Esophagus muscularis mucosa (tissue), 3 donors: ENCODE results near the gene LTA.

ENCODE experiments used
- POLR2A ChIP-seq: fragments of 450-650 bp; IDR thresholded peaks from one replicate; pipeline ENCODE4 v1.6.1; 2017; ENCODE audit warnings: antibody characterized with exemption, moderate library complexity, mild to moderate bottlenecking, low read depth
- TF ChIP-seq, protein P1 (sequence below), 3 experiments: fragments of 200-600 bp in 2 of 3; fragments of 450-650 bp in 1 of 3; sonication (generic) in 2 of 3; IDR thresholded peaks; one replicate each; pipeline ENCODE4 v1.5.1; 2017 to 2019; ENCODE audit warnings: antibody characterized with exemption in 3 of 3, mild to moderate bottlenecking in 2 of 3, moderate library complexity in 1 of 3

DNA sequence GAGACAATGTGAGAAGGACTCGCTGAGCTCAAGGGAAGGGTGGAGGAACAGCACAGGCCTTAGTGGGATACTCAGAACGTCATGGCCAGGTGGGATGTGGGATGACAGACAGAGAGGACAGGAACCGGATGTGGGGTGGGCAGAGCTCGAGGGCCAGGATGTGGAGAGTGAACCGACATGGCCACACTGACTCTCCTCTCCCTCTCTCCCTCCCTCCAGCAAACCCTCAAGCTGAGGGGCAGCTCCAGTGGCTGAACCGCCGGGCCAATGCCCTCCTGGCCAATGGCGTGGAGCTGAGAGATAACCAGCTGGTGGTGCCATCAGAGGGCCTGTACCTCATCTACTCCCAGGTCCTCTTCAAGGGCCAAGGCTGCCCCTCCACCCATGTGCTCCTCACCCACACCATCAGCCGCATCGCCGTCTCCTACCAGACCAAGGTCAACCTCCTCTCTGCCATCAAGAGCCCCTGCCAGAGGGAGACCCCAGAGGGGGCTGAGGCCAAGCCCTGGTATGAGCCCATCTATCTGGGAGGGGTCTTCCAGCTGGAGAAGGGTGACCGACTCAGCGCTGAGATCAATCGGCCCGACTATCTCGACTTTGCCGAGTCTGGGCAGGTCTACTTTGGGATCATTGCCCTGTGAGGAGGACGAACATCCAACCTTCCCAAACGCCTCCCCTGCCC lies 4.9 kb downstream of the LTA start:
- TF ChIP-seq, protein P1, sequence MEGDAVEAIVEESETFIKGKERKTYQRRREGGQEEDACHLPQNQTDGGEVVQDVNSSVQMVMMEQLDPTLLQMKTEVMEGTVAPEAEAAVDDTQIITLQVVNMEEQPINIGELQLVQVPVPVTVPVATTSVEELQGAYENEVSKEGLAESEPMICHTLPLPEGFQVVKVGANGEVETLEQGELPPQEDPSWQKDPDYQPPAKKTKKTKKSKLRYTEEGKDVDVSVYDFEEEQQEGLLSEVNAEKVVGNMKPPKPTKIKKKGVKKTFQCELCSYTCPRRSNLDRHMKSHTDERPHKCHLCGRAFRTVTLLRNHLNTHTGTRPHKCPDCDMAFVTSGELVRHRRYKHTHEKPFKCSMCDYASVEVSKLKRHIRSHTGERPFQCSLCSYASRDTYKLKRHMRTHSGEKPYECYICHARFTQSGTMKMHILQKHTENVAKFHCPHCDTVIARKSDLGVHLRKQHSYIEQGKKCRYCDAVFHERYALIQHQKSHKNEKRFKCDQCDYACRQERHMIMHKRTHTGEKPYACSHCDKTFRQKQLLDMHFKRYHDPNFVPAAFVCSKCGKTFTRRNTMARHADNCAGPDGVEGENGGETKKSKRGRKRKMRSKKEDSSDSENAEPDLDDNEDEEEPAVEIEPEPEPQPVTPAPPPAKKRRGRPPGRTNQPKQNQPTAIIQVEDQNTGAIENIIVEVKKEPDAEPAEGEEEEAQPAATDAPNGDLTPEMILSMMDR (IDR thresholded peaks at IDR 0.05) = no peak
- no peak for TF ChIP-seq POLR2A
